ENCODE measurements around the gene RPH3AL.

Gene RPH3AL

GRCh38 chr17:337866-338265 is 14.7 kb downstream of the RPH3AL start:
- TF ChIP-seq GATA3 (IDR thresholded peaks at IDR 0.05; ENCODE audit: low read depth, low read length) (no peak), GATA2 (IDR thresholded peaks at IDR 0.05; ENCODE audit: low read depth, low read length) (no peak)

- TF ChIP-seq GATA2 (IDR thresholded peaks at IDR 0.05; ENCODE audit: low read depth, low read length) (no peak), GATA3 (IDR thresholded peaks at IDR 0.05; ENCODE audit: low read depth, low read length) (no peak)
These were observed 15.2 kb downstream of the RPH3AL start for GRCh38 chr17:337453-337852.

GRCh38 chr17:337022-337420 is 15.6 kb downstream of the RPH3AL start:
- TF ChIP-seq GATA2 (IDR thresholded peaks at IDR 0.05; ENCODE audit: low read depth, low read length) (no peak), GATA3 (IDR thresholded peaks at IDR 0.05; ENCODE audit: low read depth, low read length) (no peak)

GRCh38 chr17:336110-337021 is 16.2 kb downstream of the RPH3AL start:
- TF ChIP-seq GATA2 (IDR thresholded peaks at IDR 0.05; ENCODE audit: low read depth, low read length), result no peak
- no peak for TF ChIP-seq GATA3 (IDR thresholded peaks at IDR 0.05; ENCODE audit: low read depth, low read length)

- TF ChIP-seq GATA3 (IDR thresholded peaks at IDR 0.05; ENCODE audit: low read depth, low read length), result no peak
- TF ChIP-seq GATA2 (IDR thresholded peaks at IDR 0.05; ENCODE audit: low read depth, low read length), result no peak
These were observed 16.9 kb downstream of the RPH3AL start for GRCh38 chr17:335691-336090.

- TF ChIP-seq GATA3 (IDR thresholded peaks at IDR 0.05; ENCODE audit: low read depth, low read length), result no peak
- no peak for TF ChIP-seq GATA2 (IDR thresholded peaks at IDR 0.05; ENCODE audit: low read depth, low read length)
These were observed 17.6 kb downstream of the RPH3AL start for GRCh38 chr17:334974-335481.

- no peak for TF ChIP-seq GATA2 (IDR thresholded peaks at IDR 0.05; ENCODE audit: low read depth, low read length)
- TF ChIP-seq GATA3 (IDR thresholded peaks at IDR 0.05; ENCODE audit: low read depth, low read length), result no peak
These were observed 18.8 kb downstream of the RPH3AL start for GRCh38 chr17:333626-334396.

- TF ChIP-seq GATA3 (IDR thresholded peaks at IDR 0.05; ENCODE audit: low read depth, low read length) (no peak), GATA2 (IDR thresholded peaks at IDR 0.05; ENCODE audit: low read depth, low read length) (no peak)
These were observed 19.9 kb downstream of the RPH3AL start for GRCh38 chr17:332558-333322.

GRCh38 chr17:332023-332422 is 20.6 kb downstream of the RPH3AL start:
- TF ChIP-seq GATA2 (IDR thresholded peaks at IDR 0.05; ENCODE audit: low read depth, low read length), result no peak
- TF ChIP-seq GATA3 (IDR thresholded peaks at IDR 0.05; ENCODE audit: low read depth, low read length), result no peak

GRCh38 chr17:330993-331701 is 21.5 kb downstream of the RPH3AL start:
- TF ChIP-seq GATA2 (IDR thresholded peaks at IDR 0.05; ENCODE audit: low read depth, low read length), result no peak
- TF ChIP-seq GATA3 (IDR thresholded peaks at IDR 0.05; ENCODE audit: low read depth, low read length), result no peak

- TF ChIP-seq GATA3 (IDR thresholded peaks at IDR 0.05; ENCODE audit: low read depth, low read length) (no peak), GATA2 (IDR thresholded peaks at IDR 0.05; ENCODE audit: low read depth, low read length) (no peak)
These were observed 22.7 kb downstream of the RPH3AL start for GRCh38 chr17:329784-330420.

GRCh38 chr17:327971-328370 is 24.6 kb downstream of the RPH3AL start:
- TF ChIP-seq GATA3 (IDR thresholded peaks at IDR 0.05; ENCODE audit: low read depth, low read length) (no peak), GATA2 (IDR thresholded peaks at IDR 0.05; ENCODE audit: low read depth, low read length) (no peak)

- TF ChIP-seq GATA2 (IDR thresholded peaks at IDR 0.05; ENCODE audit: low read depth, low read length) (no peak), GATA3 (IDR thresholded peaks at IDR 0.05; ENCODE audit: low read depth, low read length) (no peak)
These were observed 25.3 kb downstream of the RPH3AL start for GRCh38 chr17:327296-327695.

Data from SH-SY5Y (cell line).